NCI-H1105 treated with DMSO at 0.1 percent for 48 hours (cell line): Measurements from ENCODE around the gene AGTPBP1.

Experiments
- DNase-seq: peaks from one replicate; lab custom pipeline; 2025; lab: John Stamatoyannopoulos, UW

The AGTPBP1 gene

GRCh38 chr9:85501882-85502281, 239.9 kb downstream of the AGTPBP1 start:
- no peak for DNase-seq

DNA sequence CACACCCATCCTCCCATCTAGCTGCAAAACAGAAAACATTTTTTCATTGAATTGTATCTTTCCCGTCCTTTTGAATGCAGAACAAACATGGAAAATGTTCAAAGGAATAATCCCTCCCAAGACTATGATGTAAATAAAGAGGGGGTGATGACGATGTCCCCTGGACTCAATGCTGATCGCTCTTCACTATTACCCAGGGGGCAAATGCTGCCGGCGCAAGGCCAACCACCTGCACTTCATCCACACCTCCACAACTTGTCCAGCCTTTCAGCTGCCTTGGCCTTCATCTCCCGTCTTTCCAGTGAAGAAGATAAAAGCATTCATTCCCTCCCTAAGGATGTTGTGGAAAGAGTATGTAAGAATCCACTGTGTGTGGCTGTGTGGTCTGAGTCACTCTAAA, 240.3 kb downstream of the AGTPBP1 start:
- no peak for DNase-seq
